ENCODE results near the gene RGS3. TPM values are rescaled to one million over a fixed set of nuclear protein-coding genes. Genes with fewer than 3 reads are reported as not detected.
"Not testable (repeated sequence)": the region's sequence is repeated elsewhere in the genome, so short reads cannot be mapped to it uniquely, and the experiment has no call there.

RGS3 gene
- polyA plus RNA-seq, 3 donors: 43.3 to 54.3 (median 43.4) TPM

DNA sequence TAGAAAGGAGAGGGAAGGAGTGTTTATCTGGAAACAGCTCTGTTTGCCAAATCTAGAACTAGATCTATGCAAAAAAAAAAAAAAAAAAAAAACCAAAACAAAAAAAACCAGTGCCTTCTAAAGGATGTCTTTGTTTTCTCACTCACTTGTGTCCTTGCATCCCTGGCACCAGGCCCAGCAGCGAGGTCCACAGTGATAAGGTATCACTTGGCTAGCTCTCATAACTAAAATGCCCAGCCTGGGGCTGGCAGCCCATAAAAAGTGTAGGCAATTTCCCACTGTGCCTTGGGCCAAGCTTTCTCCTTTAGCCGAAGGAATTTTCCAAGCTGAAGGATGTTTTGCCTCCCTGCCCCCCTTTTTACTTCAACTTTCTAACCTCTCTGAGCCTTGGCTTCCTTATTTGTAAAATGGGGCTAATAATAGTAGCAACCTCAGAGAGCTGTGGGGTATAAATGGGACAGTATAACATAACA is 20.8 kb downstream of the RGS3 start:
- no peak for DNase-seq

DNA sequence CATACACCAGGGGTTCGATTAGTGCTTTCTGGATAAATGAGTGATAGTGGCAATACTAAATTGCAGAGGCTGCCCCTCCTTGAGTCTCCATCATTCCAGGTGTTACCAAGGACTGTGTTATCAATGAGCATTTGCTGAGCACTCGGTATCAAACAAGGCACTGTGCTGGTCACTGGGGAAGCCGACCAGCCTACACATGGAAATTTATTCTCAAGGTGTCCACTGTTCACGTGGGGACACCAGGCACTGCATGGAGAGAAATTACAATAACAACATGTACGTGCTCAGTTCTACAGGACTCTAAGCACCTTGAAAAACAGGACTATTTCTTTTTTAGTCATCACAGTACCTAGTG is 22.2 kb downstream of the RGS3 start:
- no peak for DNase-seq

GRCh38 chr9:113486327-113486726 is 22.8 kb downstream of the RGS3 start:
- no peak for DNase-seq

DNA sequence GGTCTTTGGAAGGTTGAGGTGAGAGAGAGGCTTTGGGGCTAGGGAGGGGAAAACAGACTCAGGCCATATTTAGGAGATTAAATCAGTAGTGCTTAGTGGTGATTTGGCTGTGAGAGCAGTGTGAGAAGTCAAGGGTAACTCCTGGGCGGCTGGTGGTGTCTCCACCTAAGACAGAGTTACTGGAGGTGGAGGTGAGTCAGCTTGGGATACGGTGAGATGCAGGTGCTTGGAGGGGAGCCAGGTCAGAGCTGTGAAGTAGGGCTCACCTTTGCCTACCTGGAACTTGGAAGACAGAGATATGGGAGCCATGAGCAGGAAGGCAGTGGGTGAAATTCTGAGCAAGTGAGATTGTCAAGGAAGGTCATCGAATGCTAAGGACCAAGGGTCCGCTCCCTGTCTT is 24.5 kb downstream of the RGS3 start:
- no peak for DNase-seq

- DNase-seq: no peak
These were observed 25.0 kb downstream of the RGS3 start for GRCh38 chr9:113488490-113488889.

GRCh38 chr9:113491147-113491546 is 27.6 kb downstream of the RGS3 start:
- not testable (repeated sequence) for DNase-seq

GRCh38 chr9:113492343-113493202 is 29.0 kb downstream of the RGS3 start:
- DNase-seq: no peak

- no peak for DNase-seq
These were observed 29.6 kb downstream of the RGS3 start for GRCh38 chr9:113493203-113493520.

- DNase-seq: no peak
These were observed 32.0 kb downstream of the RGS3 start for GRCh38 chr9:113495526-113495925.

DNA sequence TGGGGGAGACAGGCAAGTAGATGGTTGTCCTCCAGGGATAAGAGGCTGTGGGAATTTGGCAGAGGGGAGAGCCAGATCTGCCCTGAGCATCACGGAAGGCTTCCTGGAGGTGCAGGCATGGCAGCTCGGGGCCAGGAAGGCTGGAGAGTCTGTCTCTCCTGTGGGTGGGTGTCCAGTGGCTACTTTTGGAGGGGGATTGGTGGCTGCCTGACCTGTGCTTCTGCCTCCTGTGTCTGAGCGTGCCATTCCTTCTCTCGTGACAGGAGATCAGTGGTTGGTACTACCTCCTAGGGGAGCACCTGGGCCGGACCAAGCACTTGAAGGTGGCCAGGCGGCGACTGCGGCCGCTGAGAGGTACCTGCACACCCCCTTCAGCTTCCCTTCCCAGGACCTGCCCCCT is 33.5 kb downstream of the RGS3 start:
- no peak for DNase-seq

- no peak for DNase-seq
These were observed 35.8 kb downstream of the RGS3 start for GRCh38 chr9:113499153-113499875.

- DNase-seq: no peak
These were observed 36.5 kb downstream of the RGS3 start for GRCh38 chr9:113499876-113500497.

- DNase-seq: no peak
These were observed 37.7 kb downstream of the RGS3 start for GRCh38 chr9:113501129-113501686.

GRCh38 chr9:113501852-113502251 is 38.3 kb downstream of the RGS3 start:
- no peak for DNase-seq

DNA sequence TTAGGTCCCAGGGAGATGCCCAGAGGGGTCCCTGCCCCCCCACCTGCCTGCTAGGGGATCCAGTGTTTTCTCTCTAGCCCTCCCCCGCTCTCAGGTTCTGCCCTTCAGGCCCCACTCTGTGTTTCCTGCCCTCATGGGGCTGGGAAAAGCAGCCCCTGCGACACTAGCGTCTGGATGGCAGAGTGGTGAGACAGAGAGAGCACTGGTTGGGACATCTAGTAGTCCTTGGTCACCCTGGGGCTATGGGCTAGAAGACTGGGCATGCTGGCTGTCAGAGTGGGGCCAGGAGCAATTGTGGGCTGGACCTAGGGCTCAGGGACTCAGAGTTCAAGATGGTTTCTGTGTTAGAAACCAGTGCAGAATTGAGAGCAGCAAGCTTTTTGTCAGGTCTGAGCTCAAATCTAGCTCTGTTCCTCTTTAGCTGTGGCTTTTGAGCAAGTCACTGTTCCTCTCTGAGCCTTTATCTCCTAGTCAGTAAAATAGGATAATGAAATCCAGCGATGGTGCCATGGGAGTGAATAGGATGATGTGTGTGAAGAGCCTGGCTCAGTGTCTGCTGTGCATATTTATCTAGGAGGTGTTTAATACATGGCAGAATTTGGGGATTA is 39.0 kb downstream of the RGS3 start:
- no peak for DNase-seq

DNA sequence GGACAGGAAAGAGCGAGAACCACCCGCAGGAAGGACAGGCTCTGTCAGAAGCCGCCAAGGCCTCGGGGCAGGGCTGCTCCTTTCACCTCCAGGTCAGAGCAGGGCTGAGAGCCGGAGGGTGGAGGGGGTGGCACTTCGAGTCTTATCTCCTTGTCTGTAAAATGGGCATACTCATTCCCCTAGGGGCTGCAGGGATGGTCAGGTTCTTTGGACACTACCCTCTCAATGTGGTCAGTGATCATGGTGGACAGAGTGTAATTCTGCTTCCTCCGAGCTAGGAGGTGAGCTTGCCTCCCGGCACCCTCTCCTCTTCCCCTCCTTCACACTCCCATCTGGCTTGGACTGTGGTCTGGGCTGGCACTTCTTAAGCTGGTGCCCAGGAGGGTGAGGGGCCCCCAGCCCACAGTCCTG is 39.6 kb downstream of the RGS3 start:
- no peak for DNase-seq

GRCh38 chr9:113503613-113504211 is 40.2 kb downstream of the RGS3 start:
- no peak for DNase-seq

DNA sequence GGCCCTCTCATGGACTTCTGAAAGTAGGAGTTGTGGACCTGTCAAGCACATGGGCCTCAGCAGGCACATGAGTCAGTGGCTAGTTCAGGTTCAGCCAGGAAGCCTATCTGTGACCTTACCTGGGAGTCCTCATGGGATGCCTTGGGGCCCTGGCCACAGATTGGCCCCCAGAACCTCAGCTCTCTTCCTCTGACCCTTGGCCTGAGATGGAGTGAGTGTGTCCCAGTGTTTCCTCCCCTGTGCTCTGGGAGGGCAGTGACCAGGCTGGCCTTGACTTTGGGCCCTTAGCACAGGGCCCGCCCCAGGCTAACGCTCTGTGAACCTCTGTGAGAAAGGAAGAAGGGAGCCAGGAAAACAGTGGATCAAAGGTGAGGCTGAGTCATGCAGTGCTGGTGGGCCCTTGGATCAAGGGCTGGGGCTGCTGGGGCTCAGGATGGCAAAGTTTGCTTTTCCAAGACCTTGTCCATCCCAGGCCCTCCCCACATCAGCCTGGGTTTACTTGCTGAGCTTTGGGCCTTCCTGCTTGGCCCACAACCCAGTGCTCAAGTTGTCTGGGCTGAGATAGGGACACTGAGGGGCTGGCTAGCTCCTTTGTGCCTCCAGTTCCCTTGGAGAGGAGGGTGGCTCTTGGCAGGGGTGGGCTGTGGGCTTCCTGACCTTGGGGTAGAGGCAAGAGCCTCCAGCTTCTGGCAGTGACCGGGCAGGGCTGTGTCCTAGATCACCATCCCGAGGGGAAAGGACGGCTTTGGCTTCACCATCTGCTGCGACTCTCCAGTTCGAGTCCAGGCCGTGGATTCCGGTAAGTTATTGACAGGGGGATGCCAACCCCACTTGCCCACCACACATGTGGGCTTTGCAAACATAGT is 41.4 kb downstream of the RGS3 start:
- no peak for DNase-seq

- DNase-seq: no peak
These were observed 42.6 kb downstream of the RGS3 start for GRCh38 chr9:113506090-113506589.

GRCh38 chr9:113507256-113507655 is 43.7 kb downstream of the RGS3 start:
- no peak for DNase-seq
